SU-DHL-6 (cell line): ENCODE measurements around the gene HIVEP1.

Source experiments
- H2AFZ ChIP-seq: fragments of 200-600 bp; sonication (generic); 2 replicates; pipeline ENCODE4 v1.6.1; 2014; ENCODE audit warnings: low read depth, mild to moderate bottlenecking, moderate library complexity, mixed read lengths, antibody characterized with exemption, low read length; ENCODE audit not compliant: severe bottlenecking
- H3F3A ChIP-seq: fragments of 200-600 bp; shearing (Covaris generic); 2 replicates; pipeline ENCODE4 v1.6.0; 2016; ENCODE audit warnings: antibody characterized with exemption, mild to moderate bottlenecking; ENCODE audit not compliant: insufficient read depth
- H3K27ac ChIP-seq: fragments of 200-600 bp; sonication (generic); 2 replicates; pipeline ENCODE4 v1.5.1; 2016; ENCODE audit warnings: low read depth, mild to moderate bottlenecking, low read length, moderate library complexity, mixed read lengths
- H3K27me3 ChIP-seq: fragments of 200-600 bp; sonication (generic), shearing (Covaris generic); 2 replicates; pipeline ENCODE4 v1.6.0; 2014; ENCODE audit warnings: mild to moderate bottlenecking, low read length
- H3K36me3 ChIP-seq: fragments of 200-600 bp; sonication (generic); 2 replicates; pipeline ENCODE4 v1.6.1; 2014; ENCODE audit warnings: mild to moderate bottlenecking, low read length, mixed read lengths
- H3K4me2 ChIP-seq: fragments of 300-600, 200-600 bp; shearing (Covaris generic), sonication (generic); 2 replicates; pipeline ENCODE4 v1.6.0; 2014; ENCODE audit warnings: low read length, low read depth, mild to moderate bottlenecking; ENCODE audit not compliant: poor library complexity, severe bottlenecking
- H3K4me3 ChIP-seq: fragments of 200-600 bp; sonication (generic); 2 replicates; pipeline ENCODE4 v1.5.1; 2014; ENCODE audit warnings: antibody characterized with exemption, low read length, mild to moderate bottlenecking, mixed read lengths; ENCODE audit not compliant: insufficient read depth, poor library complexity, severe bottlenecking
- H3K79me2 ChIP-seq: fragments of 200-600 bp; sonication (generic); 2 replicates; pipeline ENCODE4 v1.6.1; 2014; ENCODE audit warnings: mild to moderate bottlenecking, low read length, moderate library complexity; ENCODE audit not compliant: insufficient read depth
- H3K9ac ChIP-seq: fragments of 200-600 bp; sonication (generic); 2 replicates; pipeline ENCODE4 v1.7.0; 2014; ENCODE audit warnings: mild to moderate bottlenecking, low read length
- H3K9me2 ChIP-seq: fragments of 200-600 bp; sonication (generic); replicated peaks from 2 replicates; pipeline ENCODE4 v1.6.1; 2014; ENCODE audit warnings: low read length; ENCODE audit not compliant: insufficient read depth
- H3K9me3 ChIP-seq: fragments of 200-600 bp; sonication (generic); 2 replicates; pipeline ENCODE4 v1.6.1; 2014; ENCODE audit warnings: low read length, mixed read lengths; ENCODE audit not compliant: insufficient read depth
- H4K20me1 ChIP-seq: fragments of 200-600 bp; sonication (generic); 2 replicates; pipeline ENCODE4 v1.6.1; 2014; ENCODE audit warnings: low read depth, mild to moderate bottlenecking, antibody characterized with exemption, low read length, moderate library complexity, mixed read lengths
- EZH2phosphoT487 ChIP-seq: fragments of 200-600 bp; sonication (generic), shearing (Covaris generic); conservative IDR thresholded peaks from 2 replicates; pipeline ENCODE4 v1.6.1; 2018; ENCODE audit warnings: mild to moderate bottlenecking, antibody characterized with exemption, low read length, moderate library complexity, mixed read lengths
- TF ChIP-seq, protein P1 (sequence below): fragments of 200-600 bp; sonication (generic); IDR thresholded peaks from one replicate; pipeline ENCODE4 v1.5.1; 2017; ENCODE audit warnings: antibody characterized with exemption, mild to moderate bottlenecking, low read length, moderate library complexity; ENCODE audit not compliant: insufficient read depth, poor library complexity, severe bottlenecking

The HIVEP1 gene

DNA sequence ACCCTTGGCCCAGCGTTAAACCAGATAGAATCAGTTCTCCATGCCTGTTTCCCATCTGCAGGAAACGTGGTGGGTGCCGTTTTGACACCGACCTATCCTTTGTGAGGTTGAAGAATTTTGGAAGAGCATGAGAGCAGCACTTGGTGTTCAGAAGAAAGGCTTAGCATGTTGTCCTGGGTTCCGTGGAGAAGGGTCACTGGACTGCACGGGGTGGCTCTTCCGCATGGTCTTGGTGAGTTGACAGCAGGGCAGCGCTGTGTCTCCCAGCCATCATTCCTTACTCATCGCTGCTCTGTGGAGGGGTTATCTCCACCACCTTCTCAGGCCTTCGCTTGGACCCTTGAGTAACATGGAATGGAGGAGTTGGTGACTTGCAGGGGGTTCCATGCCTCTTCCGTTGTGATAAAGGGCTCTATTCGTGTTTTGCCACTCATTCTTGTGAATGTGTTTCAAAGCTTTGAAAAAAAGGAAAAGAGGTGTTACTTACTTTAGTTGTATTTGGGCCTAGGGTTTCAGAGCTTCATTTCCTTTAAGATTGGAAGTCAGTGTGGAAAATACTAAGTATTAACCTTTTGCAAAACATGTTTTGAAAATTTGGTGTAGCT lies 8.2 kb downstream of the HIVEP1 start:
- H3K9me2 ChIP-seq: no peaks in the 10 kb centered on the region
- no peaks in the 10 kb centered on the region for H3K27me3 ChIP-seq
- H2AFZ ChIP-seq: no peak overlapping the region
- H3K9me3 ChIP-seq: no peaks in the 10 kb centered on the region
- peaks cover 17% of the 10 kb centered on the region; the same call in 1 of the 2 replicates for H3K36me3 ChIP-seq
- H3K4me2 ChIP-seq: no peak overlapping the region
- no peak overlapping the region for H3K9ac ChIP-seq
- H3K79me2 ChIP-seq: peaks cover 34% of the 10 kb centered on the region
- peaks cover 3% of the 10 kb centered on the region; the same call in 1 of the 2 replicates for H4K20me1 ChIP-seq
- no peak for TF ChIP-seq EZH2phosphoT487
- TF ChIP-seq, protein P1, sequence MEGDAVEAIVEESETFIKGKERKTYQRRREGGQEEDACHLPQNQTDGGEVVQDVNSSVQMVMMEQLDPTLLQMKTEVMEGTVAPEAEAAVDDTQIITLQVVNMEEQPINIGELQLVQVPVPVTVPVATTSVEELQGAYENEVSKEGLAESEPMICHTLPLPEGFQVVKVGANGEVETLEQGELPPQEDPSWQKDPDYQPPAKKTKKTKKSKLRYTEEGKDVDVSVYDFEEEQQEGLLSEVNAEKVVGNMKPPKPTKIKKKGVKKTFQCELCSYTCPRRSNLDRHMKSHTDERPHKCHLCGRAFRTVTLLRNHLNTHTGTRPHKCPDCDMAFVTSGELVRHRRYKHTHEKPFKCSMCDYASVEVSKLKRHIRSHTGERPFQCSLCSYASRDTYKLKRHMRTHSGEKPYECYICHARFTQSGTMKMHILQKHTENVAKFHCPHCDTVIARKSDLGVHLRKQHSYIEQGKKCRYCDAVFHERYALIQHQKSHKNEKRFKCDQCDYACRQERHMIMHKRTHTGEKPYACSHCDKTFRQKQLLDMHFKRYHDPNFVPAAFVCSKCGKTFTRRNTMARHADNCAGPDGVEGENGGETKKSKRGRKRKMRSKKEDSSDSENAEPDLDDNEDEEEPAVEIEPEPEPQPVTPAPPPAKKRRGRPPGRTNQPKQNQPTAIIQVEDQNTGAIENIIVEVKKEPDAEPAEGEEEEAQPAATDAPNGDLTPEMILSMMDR: no peak
- no peak overlapping the region for H3K27ac ChIP-seq
- H3K4me3 ChIP-seq: no peak overlapping the region
- H3F3A ChIP-seq: 0 out of 2 replicates have a peak, but pooled peaks cover 5% of the 10 kb centered on the region

DNA sequence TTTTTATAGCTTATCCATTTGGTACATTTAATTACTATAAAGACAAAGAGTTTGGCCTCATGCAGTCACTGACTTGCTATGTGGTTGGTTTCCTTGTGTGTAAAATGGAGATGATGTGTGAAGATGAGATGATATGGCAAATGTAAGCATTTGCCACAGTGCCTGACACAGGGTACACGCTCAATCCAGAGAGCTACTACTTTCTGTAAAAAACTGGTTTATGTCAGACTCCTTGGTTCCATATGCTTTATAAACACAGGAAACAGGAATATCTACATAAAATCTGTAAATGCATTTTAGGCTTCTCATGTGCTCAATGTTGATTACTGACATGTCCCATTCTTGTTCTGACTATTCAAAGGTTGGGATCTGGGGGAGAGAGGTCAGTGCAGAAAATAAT lies 10.4 kb downstream of the HIVEP1 start:
- Histone ChIP-seq H3K4me3 (no peak overlapping the region), H3K36me3 (peaks cover 5% of the 10 kb centered on the region; the same call in 1 of the 2 replicates), H3K9me2 (no peaks in the 10 kb centered on the region), H3K27ac (no peak overlapping the region), H3K4me2 (no peak overlapping the region), H3K27me3 (no peaks in the 10 kb centered on the region), H4K20me1 (peaks cover 3% of the 10 kb centered on the region; the same call in 1 of the 2 replicates), H3K9ac (no peak overlapping the region), H2AFZ (no peak overlapping the region), H3F3A (0 out of 2 replicates have a peak, but pooled peaks cover 5% of the 10 kb centered on the region), H3K79me2 (peaks cover 50% of the 10 kb centered on the region), H3K9me3 (no peaks in the 10 kb centered on the region)
- no peak for TF ChIP-seq EZH2phosphoT487
- TF ChIP-seq, protein P1: no peak

DNA sequence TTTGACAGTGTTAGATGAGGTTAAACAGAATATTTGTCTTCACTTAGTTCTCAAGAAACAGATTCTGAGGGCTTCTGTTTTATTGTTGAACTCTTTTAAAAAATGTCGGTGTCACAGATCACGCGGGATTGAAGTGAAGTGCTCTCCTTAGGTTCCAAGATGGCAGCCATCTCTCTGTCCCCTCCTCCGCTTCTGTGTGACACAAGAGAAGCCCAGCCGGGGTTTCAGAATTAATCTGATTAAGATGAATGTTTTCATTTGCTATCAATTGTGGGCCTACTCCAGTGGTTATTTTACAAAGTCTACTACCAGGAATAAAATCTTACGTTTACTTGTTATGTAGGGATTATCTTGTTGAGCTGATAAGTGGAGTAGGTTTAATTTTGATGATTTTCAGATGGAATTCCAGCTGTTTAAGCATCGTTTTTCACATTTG lies 10.9 kb downstream of the HIVEP1 start:
- Histone ChIP-seq H3K79me2 (peaks cover 50% of the 10 kb centered on the region), H3K27ac (no peak overlapping the region), H3K27me3 (no peaks in the 10 kb centered on the region), H3K4me2 (no peak overlapping the region), H3F3A (0 out of 2 replicates have a peak, but pooled peaks cover 5% of the 10 kb centered on the region), H2AFZ (no peak overlapping the region), H3K9me2 (no peaks in the 10 kb centered on the region), H3K9ac (no peak overlapping the region), H3K36me3 (peaks cover 5% of the 10 kb centered on the region; the same call in 1 of the 2 replicates), H3K9me3 (no peaks in the 10 kb centered on the region), H4K20me1 (peaks cover 3% of the 10 kb centered on the region; the same call in 1 of the 2 replicates), H3K4me3 (no peak overlapping the region)
- TF ChIP-seq EZH2phosphoT487: no peak
- TF ChIP-seq, protein P1: no peak
